HK-2 (cell line): ENCODE measurements around the gene CPA5.

ENCODE experiments used
- DNase-seq: peaks from one replicate; pipeline ENCODE4 v3.0.0-alpha.2; 2018; ENCODE audit not compliant: unreplicated experiment

The CPA5 gene

DNA sequence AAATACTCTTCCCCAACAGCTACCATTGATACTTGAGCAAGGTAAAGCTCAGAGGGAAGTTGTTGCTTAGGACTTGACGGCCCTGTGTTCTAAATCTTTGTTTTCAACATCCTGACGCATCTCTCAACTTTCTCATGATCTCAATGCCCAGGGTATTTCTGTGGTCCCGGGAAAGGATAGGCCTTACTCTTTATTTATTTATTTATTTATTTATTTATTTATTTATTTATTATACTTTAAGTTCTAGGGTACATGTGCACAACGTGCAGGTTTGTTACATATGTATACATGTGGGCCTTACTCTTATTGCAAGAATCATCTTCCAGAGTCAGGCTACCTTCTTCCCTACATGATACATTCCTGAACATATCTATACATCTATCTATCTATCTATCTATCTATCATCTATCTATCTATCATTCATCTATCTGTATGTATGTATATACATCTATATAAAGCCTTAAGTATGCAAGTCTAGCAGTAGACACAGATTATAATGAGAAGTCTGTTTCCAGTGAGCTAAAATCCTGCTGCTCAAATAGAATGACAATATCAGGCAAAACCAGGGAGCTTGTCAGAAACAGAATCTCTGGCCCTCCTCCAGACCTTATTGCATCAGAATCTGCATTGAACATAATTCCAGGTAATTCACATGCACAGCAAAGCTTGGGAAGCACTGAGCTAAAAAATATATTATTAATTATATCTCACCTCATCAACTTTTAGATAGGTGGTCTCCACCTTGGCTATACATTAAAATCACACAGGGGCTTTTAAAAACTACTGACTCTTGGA is 12.2 kb upstream of the CPA5 start:
- DNase-seq: no peak

DNA sequence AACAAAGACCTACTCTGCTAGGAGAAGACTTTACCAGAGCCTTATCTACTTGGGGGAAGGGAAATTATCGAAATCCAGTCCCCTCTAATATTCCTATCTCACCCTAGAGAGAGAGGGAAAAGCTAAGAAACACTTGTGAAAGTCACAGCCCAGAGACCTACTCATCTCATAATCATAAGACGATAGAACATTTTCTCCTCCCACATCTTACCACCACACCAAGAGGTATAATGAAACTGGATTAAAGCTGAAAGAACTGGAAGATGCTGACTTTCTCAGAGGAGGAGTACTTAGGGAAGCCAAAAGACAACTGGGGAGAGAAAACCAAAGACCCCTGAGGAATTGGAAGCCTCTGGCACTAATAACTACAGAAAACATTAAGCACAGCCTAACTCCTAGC is 10.8 kb upstream of the CPA5 start:
- no peak for DNase-seq

DNA sequence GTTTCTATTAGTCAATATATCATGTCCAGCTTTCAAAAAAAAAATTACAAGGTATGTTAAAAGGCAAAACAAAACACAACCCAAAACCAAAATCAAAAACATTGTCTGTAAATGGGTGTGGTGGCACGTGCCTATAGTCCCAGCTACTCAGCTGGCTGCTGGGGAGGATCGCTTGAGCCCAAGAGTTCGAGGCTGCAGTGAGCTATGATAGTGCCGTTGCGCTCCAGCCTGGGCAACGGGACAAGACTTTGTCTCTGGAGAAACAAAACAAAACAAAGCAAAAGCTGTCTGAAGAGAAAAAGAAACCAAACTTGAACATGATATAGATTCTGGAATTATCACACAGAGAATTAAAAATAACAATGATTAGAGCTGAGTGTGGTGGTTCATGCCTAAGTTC is 10.3 kb upstream of the CPA5 start:
- no peak for DNase-seq

DNA sequence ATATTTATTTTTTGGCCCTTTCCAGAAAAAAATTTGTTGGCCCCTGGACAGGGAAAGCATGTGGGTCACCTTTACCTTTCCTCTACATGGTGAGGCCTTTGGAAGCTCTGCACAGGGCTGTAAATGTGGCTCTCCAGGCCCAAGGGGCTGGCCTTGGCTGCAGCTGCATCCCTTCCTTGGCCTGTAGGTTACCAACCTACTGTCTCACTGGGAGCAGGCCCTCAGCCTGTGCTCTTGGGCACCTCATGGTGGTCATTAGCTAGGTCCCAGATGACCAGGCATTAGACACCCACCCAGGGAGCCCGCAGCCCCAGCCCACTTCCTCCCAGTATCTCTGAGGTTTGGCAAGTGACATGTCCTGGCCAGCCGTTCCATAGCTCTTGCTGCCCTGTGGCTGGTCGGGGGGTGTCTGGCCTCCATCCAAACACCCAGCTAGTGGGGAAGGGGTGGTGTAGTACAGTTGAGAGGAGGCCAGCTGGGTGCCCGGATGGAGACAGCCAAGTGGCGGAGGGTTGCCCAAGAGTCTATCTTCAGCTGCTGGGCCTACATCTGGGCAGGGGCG is 7.1 kb upstream of the CPA5 start:
- no peak for DNase-seq

DNA sequence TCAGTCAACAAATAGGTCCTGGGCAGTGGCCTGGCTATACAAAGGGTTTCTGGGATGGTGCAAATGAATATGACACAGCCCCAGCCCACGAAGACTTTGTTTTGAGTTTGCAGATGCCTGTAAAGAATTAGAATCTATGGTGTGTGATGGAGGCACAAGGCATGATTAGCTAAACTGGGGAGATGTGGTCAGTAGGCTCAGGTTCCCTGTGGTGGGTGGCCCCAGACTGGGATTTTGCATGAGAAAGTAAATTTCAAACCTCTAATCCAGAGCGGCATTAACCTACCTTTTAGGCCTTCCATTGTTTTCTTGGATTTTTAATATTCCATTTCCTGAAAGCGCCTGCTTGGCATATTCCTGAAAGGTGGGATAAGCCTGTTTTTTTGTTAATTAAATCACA is 6.4 kb upstream of the CPA5 start:
- DNase-seq: no peak

DNA sequence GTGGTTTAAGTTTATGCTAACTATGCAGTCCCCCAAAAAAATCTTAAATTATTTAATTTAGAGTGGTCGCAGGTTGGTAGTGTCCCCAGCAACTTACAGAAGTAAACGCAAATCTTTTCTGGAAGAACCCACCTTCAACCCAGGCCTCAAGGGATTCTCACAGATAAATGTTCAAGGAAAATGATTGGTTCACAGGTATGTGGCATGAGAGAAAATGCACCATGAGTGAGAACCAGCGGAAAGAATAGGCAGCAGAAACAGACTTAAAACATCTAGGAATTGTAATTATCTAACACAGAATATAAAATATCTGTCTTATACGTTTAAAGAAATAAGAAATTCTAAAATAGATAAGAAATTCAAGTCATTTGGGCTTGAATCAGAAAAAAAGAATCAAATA is 2.7 kb upstream of the CPA5 start:
- DNase-seq: no peak

DNA sequence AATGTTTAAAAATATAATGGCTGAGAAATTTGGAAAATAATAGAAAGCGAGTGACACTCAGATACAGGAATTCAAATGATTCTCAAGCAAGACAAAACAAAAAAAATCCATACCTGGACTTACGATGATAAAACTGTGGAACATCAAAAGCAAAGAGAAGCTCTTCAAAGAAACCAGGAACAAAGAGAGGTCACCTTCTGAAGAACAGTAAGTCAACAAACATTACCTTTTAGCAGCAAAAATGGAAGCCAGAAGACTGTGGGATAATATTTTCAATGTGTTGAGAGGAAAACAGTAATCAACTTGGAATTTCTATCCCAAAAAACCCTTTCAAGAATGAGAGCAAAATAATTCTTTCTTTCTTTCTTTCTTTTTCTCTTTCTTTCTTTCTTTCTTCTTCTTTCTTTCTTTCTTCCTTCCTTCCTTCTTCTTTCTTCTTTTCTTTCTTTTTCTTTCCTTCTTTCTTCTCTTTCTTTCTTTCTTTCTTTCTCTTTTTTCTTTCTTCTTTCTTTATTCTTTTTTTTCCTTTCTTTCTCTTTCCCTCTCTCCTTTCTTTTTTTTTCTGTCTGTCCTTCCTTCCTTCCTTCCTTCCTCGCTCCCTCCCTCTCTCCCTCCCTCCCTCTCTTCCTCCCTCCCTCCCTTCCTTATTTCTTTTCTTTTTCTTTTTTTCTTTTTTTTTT is 1.8 kb upstream of the CPA5 start:
- no peak for DNase-seq

DNA sequence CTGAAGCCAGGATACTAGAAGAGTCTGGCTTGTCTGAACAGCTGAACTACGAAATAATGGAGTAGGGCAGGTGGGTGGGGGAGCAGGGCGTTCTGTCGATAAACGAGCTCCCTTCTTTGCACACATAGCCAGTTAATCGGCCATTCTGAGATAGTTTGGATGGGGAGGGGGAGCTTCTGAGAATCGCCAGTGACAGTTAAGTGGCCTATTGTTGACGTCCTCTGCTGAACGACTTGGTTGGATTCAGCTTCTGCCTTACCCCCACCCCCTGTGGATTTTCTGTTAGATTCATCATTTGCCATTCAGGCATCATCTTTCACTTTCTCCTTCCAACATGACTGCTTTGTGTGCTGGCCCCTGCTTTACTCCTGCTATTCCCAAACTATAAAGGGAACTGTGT is 520 bp downstream of the CPA5 start:
- no peak for DNase-seq

DNA sequence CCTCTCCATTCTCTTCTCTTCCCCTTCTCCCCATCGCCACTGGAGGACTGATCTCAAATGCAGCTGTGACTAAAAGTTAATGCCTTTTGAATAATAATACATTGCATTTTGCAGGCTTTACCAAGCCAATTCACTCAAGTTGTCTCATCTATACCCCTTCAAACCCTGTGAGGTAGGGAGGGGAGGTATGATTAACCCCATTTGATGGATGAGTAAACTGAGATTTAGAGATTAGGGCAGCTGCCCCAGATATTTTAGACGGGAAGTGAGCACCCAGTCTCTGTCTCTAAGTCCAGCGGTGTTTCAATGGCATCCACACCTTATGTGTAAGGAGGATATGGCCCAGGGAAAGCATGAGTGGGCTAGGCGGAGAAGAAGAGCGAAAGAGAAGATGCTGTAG is 1.1 kb downstream of the CPA5 start:
- no peak for DNase-seq

DNA sequence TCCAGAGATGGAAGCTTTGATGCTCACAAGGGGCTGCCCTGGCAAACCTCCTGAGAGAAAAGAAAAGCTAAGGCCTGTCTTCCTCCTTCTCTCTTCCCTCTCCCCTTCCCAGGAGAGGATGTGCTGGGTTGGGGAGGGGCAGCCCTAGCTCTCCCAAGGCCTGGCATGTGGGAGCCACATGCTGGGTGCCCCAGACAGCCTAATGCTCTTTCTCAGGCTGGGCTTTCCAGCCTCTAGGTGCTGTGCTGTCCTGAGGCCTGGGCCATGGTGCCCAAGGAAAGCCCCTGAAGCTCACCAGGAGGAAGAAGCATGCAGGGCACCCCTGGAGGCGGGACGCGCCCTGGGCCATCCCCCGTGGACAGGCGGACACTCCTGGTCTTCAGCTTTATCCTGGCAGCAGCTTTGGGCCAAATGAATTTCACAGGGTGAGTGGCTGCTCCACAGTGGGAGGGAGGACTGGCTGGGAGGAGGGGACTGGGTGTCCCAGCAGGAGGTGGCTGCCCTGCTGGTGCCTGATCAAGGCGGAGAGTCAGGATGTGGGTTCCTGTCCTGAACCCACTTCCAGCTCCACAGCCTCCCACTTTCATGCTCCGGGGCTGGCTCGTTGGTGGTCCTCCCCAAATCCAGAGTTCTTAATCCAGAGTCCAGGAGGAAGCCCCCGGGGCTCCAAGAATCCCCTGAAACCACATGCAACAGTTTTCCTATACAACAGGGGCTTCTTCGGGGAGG is 1.7 kb downstream of the CPA5 start:
- no peak for DNase-seq

DNA sequence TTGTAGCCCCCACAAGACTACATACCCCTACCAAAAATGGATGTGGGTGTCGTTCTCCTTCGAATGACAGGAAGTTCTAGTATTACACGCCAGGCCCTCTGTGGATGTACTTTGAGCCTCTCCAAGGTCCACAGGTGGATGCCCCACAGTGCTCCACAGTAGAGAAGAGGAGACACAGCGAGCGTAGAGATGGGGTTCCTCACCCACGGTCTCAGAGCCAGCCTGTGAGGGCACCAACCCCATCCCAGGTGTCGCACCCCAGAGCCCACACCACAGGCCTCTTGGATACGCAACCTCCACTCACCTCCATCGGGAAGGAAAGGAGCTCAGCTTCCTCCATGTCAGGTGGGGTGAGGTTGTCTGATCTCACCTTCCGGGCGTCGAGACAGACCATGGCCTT is 2.3 kb downstream of the CPA5 start:
- DNase-seq: no peak

DNA sequence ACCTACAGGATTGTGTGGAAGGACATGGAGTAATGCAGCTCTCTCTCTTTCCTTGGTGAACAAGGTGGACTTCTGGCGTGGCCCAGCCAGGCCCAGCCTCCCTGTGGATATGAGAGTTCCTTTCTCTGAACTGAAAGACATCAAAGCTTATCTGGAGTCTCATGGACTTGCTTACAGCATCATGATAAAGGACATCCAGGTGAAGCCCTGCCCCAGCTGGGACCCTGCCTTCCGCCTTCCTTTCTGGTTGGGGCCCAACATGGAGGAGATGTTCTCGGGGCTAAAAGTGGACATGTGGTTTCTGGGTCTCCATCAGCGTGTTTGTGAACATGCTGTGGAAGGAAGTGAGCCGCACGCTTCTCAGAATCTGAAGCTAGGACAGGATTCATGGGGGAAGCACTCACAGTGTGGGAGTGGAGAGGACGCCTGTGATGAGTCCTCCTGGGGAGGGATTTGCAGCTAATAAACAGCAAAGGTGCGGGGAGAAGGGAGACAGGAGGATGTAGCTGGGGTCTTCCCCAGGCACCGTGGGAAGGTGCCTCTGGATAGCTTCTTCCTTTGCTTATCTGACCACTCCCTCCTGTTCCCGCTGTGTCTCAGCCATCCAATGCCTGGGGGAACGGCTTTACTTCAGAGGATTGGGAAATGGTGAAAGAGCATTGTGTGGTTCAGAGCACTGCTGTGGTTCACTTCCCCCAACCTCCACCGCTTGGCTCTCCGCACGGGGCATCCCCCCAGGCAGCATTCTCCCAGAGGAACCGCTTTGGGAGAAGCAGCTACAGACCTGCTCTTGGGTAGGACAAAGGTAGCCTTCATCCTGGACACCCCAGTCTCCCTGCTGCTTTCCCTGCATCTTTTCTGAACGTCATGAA is 5.5 kb downstream of the CPA5 start:
- no peak for DNase-seq

DNA sequence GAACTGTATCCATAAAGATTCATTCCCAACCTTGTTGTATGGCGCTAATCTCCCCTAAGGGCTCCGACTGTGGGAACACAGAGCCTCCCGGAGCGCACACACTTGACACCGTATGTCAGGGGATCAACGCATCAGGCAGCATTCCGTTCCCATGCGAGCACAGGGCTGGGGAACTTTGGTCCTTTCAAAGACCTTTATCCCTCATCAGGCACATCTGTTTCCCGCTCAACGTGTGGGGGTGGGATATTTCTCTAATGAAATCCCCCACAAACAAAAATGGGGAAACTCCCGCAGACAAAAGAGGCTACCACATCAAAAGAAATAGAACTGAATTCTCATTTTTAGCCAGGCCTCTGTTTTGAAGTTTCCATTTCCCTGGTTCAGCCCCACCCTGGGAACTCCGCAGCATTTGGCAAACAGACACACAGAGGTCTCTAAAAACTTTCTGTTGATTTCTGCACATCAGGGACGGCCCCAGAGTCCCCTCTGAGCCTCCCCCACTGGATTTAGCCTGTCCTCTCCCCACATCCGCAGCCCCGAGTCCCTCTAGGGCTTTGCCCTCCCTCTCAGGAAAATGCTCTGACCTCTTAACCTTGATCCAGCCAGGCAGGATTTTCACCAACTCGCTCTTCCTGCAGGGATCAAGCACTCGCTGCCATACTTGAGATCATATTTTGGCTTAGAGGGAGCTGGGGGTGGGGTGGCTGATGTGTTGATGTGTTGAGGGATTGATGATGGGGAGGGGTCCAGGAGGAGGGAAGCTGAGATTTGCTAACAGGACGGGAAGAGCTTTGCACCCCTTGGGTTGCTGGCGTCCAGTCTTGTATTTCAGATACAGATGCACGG is 6.6 kb downstream of the CPA5 start:
- DNase-seq: no peak

DNA sequence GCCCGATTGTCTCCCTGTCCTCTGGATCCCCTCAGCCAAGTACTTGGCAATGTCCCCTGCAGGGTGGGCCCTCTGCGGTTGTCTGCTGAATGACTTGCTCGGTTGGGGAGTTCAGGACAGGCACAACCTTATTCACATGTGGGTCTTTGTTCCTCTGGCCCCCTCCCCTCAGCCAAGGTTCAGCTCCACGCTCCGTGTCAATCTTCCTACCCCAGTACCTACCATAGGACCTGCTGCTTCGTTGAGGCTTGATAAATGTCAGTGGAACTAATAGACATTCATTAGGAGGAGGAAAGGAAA is 7.1 kb downstream of the CPA5 start:
- no peak for DNase-seq

DNA sequence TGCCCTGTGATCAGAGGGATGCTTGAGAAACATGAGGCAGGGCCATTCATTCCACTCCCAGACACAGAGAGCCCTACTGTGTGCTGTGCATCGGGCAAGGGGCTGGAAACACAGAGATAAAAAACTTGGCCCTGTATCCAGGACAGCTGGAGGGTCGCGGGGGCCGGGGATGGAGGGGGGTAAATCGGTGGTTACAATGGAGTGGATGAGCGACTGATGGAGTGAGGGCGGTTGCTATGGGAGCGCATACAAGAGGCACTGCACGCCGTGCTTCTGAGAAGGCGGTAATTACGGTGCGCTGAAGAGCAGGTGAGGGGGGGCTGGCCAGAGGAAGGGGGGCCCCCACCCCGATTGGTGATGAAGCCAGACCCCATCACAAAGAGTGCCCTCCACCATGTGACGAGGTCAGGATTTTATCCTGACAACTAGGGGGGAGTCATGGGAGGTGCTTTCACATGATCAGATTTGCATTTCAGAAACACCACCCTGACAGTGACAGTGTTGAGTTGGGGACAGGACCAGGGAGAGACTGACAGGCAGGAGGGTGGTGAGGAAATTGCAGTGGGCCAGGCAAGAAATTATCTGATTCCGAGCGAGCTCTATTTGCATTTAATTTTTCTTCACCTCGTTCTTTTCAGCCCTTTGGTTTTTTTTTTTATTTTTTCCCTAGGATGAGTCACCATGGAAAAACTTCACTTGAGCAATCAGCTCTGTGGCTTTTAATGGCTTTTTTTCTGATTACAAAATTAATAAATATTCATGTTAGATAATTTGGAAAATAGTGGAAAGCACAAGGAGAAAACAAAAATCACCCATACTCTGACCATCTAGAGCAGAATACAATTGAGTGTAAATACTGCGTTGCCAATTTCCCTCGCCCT is 7.8 kb downstream of the CPA5 start:
- no peak for DNase-seq

DNA sequence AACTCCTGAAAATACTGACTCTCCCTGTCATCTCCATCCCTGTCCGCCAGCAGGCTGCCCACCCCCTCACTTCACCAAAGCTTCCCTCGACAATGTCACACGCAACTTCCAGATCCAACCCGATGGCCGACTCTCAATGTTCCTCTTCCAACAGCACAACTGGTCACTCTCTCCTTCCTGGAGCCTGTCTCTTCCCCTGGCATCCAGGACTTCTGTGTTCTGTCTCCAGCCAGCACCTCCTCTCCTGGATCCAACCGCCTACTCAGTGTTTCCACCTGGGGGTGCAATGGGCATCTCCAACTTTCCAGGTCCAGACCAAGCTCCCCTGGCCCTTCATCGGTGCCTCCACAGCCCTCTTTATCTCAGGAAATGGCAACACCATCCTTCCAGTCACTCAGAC is 8.6 kb downstream of the CPA5 start:
- no peak for DNase-seq

DNA sequence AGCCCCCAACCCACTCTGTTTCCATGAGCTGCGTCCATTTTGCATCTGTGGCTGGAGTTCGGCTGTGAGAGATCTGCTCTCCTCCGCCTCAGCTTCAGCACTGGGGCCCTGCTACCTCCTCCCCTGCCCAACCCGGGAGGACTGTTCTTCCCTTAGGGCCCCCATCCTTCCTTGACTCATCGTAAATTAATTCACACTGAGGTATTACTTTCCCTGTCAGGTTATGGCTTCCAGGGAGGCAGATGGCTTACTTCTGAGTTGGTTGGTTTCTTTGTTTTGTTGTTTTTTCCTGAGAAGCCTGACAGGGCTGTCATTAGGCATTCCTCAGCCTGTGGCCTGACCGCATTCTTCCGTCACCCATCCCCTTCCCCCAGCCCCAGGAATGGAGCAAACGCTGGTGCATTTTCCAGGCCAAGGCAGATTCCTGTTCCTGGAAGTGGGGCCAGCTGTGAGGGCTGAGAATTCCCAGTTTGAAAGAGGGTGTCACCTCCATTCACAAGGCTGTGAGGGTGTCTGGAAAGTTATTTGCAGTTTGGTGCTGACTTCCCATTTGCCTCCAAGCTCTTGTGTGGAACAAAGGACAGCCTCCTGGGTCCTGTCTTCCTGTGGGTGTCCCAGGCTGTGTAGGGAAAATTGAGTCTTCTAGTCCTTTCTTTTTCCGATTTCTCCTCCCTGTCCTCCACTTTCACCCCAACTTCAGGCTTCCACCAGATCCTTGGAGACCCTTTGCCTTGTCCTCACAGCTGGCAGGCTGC is 11.7 kb downstream of the CPA5 start:
- DNase-seq: peak; percentile 94

DNA sequence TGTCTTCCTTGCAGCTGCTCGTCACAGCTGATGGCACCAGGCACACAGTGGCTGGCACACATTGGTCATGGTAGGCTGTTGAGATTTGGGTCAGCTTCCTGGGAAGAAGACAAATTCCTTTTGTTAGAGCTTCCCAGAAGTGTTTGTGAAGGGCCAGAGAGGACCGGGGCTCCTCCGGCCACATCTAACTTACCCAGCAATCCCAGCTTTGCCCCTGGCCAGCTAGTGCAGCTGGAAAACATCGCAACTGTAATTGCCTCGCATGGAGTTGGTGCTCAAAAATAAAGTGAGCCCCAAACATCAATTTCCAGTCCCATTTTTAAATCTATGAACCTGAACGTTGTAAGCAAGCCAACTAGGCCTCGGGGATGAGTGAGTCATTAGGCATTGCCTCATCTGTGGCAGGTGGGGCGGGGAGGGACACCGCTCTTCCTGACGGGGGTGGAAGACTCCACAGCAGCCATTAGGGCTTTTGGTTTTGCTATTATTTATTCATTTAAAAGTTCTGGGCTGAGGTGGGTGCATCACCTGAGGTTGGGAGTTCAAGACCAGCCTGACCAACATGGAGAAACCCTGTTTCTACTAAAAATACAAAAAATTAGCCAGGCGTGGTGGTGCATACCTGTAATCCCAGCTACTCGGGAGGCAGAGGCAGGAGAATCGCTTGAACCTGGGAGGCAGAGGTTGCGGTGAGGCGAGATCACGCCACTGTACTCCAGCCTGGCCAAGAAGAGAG is 12.4 kb downstream of the CPA5 start:
- peak; percentile 79 for DNase-seq

DNA sequence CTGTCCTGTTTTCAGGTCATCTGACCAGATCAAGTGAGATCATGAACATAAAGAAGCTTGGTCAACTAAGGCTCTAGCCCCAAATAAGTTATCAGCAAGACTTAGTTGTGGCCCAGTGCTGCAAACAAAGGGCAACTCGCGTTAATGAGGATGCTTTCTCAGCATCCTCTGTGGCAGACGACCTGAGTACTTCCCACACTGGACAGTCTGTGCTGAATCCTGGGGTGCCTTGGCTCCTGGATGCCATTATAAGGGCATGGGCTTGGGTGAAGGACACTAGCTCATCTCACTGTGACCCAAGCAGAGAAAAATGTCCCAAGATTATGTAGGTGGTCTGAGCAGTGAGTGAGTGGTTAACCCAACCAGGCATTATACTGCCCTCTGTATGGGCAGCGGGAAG is 13.9 kb downstream of the CPA5 start:
- DNase-seq: no peak
